HG02852 (cell line): Measurements from ENCODE around the gene SELPLG.
"Not testable (repeated sequence)": the region's sequence is repeated elsewhere in the genome, so short reads cannot be mapped to it uniquely, and the experiment has no call there.

ENCODE experiments used
- ATAC-seq: cut with Tn5 transposase; IDR thresholded peaks from one replicate; pipeline ENCODE4 v1.9.1; 2021; ENCODE audit warnings: mild to moderate bottlenecking, moderate library complexity; ENCODE audit not compliant: unreplicated experiment

SELPLG gene

DNA sequence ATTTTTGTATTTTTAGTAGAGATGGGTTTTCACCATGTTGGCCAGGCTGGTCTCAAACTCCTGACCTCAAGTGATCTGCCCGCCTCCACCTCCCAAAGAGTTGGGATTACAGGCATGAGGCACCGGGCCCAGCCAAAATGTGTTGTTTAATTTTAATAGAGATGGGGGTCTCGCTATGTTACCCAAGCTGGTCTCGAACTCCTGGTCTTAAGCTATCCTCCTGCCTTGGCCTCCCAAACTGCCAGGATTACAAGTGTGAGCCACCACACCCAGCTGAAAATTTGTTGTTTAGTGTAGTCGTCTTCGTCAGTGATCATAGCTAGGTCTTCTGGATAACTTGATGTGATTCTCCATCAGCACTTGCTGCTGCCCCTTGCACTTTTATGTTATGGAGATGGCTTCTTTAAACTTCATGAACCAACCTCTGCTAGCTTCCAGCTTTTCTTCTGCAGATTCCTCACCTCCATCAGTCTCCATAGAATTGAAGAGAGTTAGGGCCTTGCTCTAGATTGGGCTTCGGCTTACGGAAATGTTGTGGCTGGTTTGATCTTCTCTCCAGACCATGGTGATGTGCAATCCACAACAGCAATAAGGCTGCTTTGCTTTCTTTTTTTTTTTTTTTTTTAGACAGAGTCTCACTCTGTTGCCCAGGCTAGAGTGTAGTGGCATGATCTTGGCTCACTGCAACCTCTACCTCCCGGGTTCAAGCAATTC is 58.3 kb downstream of the SELPLG start:
- no peak for ATAC-seq

DNA sequence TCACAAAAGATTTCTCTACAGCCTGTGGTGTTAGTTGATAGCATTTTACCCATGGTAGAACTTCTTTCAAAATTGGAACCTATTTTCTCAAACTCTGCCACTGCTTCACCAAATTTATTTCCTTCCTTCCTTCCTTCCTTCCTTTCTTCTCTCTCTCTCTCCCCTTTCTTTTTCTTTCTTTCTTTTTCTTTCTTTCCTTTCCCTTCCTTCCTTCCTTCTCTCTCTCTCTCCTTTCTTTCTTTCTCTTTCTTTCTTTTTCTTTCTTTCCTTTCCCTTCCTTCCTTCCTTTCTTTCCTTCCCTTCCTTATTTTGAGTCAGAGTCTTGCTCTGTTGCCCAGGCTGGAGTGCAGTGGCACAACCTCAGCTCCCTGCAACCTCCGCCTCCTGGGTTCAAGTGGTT is 59.4 kb downstream of the SELPLG start:
- not testable (repeated sequence) for ATAC-seq

DNA sequence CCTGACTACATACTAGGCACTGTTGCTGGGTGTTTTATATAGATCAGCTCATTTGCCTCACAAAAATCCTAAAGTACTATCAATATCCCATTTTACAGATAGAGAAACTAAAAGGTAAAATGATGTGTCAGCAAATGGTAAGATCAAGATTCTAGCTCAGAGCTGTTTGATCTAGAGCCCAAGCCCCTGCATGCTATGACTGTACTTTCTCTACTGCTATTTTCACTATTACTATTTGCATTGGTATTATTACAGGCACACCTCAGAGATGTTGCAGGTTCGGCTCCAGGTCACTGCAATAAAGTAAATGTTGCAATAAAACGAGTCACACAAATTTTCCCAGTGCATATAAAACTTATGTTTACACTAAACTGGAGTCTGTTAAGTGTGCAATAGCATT is 60.4 kb downstream of the SELPLG start:
- ATAC-seq: peak; percentile 39

DNA sequence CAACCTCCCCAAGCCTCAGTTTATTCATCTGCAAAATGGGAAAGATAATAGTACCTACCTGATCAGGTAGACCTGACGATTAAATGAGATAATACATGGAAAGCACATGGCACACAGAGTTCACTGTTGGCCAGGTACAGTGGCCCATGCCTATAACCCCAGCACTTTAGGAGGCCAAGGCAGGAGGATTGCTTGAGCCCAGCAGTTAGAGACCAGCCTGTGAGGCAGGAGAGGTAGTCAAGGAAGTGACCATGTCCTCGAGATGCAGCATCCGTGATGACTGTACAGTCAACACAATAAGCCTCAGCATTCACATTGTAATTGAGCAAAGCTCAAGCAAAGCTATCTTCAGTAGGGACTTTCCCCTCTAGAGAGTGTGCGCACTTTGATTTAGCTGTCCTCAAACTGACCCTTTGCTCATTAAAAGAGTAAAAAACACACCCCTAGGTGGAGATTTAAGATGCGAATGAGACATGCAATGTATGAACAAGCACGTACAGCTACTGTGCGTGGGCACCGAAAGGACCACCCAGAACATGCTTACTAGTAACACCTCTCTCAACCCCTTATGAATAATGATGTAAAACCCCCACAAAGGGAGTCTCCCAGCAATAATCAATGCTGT is 61.4 kb downstream of the SELPLG start:
- no peak for ATAC-seq
